Eye (tissue), 1 donor: Measurements from ENCODE around the gene ZNF717.
"Not testable (repeated sequence)": the region's sequence is repeated elsewhere in the genome, so short reads cannot be mapped to it uniquely, and the experiment has no call there.

Experiments used
- DNase-seq: peaks from one replicate; pipeline ENCODE4 v3.0.0-alpha.2; 2015

Gene ZNF717

GRCh38 chr3:75785081-75785755, at the start of gene ZNF717:
Gene ZNF717, minus strand, starts transcription at chr3:75785549. Its CDS starts 2,187 bp downstream, at chr3:75783362.
- DNase-seq: peak; percentile 97

GRCh38 chr3:75831076-75831475, 45.7 kb upstream of the ZNF717 start:
- DNase-seq: not testable (repeated sequence)

- DNase-seq: peak; percentile 35
These were observed 32.7 kb upstream of the ZNF717 start for GRCh38 chr3:75818019-75818418.

GRCh38 chr3:75816287-75817180, 31.2 kb upstream of the ZNF717 start:
- DNase-seq: not testable (repeated sequence)

GRCh38 chr3:75814797-75815196, 29.4 kb upstream of the ZNF717 start:
- DNase-seq: no peak

GRCh38 chr3:75782506-75782905, 2.8 kb downstream of the ZNF717 start:
- no peak for DNase-seq

- DNase-seq: no peak
These were observed 4.1 kb downstream of the ZNF717 start for GRCh38 chr3:75781079-75781745.

GRCh38 chr3:75777742-75778141, 7.6 kb downstream of the ZNF717 start:
- DNase-seq: not testable (repeated sequence)

- DNase-seq: not testable (repeated sequence)
These were observed 13.7 kb downstream of the ZNF717 start for GRCh38 chr3:75771631-75772030.

GRCh38 chr3:75768303-75769017, 16.9 kb downstream of the ZNF717 start:
- no peak for DNase-seq

GRCh38 chr3:75737831-75738493, 47.4 kb downstream of the ZNF717 start:
- DNase-seq: peak; percentile 14

GRCh38 chr3:75727985-75728384, 57.4 kb downstream of the ZNF717 start:
- DNase-seq: no peak

- DNase-seq: peak; percentile 6
These were observed 93.3 kb downstream of the ZNF717 start for GRCh38 chr3:75692061-75692460.

- no peak for DNase-seq
These were observed 98.0 kb downstream of the ZNF717 start for GRCh38 chr3:75687323-75687722.
